Activated CD8-positive, alpha-beta T cell treated with anti-CD3 and anti-CD28 coated beads for 36 hours (primary cell): Measurements from ENCODE around the gene LYRM1. TPM values are rescaled to one million over a fixed set of nuclear protein-coding genes. Genes with fewer than 3 reads are reported as not detected.

Experiments
- ATAC-seq: fragments of 200-7000 bp; cut with Tn5 transposase; one replicate; pipeline ENCODE4 v1.10.0; 2021; ENCODE audit warnings: mild to moderate bottlenecking, moderate library complexity
- CTCF ChIA-PET: fragments of 350-600 bp; sonication (Branson Sonifier 250); formaldehyde crosslinking; loops from one replicate; lab custom pipeline; 2021; ENCODE audit warnings: antibody characterized with exemption; lab: Charles Lee
- POLR2A ChIA-PET: fragments of 350-600 bp; sonication (Branson Sonifier 250); formaldehyde crosslinking; loops from one replicate; lab custom pipeline; 2021; ENCODE audit warnings: antibody characterized with exemption; lab: Charles Lee
- DNase-seq: peaks from one replicate; pipeline ENCODE4 v3.0.0-alpha.2; 2020
- H3K27ac Mint-ChIP-seq: one replicate; pipeline ENCODE4 v1.8.0; 2021; ENCODE audit warnings: mild to moderate bottlenecking, mixed read lengths
- H3K27me3 Mint-ChIP-seq: one replicate; pipeline ENCODE4 v1.8.0; 2021; ENCODE audit warnings: mixed read lengths
- H3K36me3 Mint-ChIP-seq: one replicate; pipeline ENCODE4 v1.8.0; 2021; ENCODE audit warnings: low read depth, mixed read lengths
- H3K4me1 Mint-ChIP-seq: one replicate; pipeline ENCODE4 v1.8.0; 2021; ENCODE audit warnings: low read depth, mixed read lengths
- H3K4me3 Mint-ChIP-seq: one replicate; pipeline ENCODE4 v1.8.0; 2021; ENCODE audit warnings: mild to moderate bottlenecking, moderate library complexity, mixed read lengths
- H3K9me3 Mint-ChIP-seq: one replicate; pipeline ENCODE4 v1.8.0; 2021; ENCODE audit warnings: mixed read lengths
- CTCF ChIP-seq: fragments of 200-600 bp; IDR thresholded peaks from one replicate; pipeline ENCODE4 v1.8.0; 2022; ENCODE audit warnings: antibody characterized with exemption, mild to moderate bottlenecking
- intact Hi-C: fragments of 100-400 bp; cut with micrococcal nuclease; formaldehyde crosslinking; loops from one replicate; pipeline ENCODE4 v1.10.0; 2022
- total RNA-seq, 2 experiments: library from RNA; stranded (reverse); gene quantifications; one replicate each; pipeline ENCODE4 v1.2.3, GENCODE V29; 2021

Gene LYRM1
- total RNA-seq, 2 experiments from 2014 or later = 31.3 to 32.5 TPM

GRCh38 chr16:20887207-20887606 is 13.4 kb upstream of the LYRM1 start:
- H3K4me1 Mint-ChIP-seq = peaks cover 25% of the 10 kb centered on the region
- DNase-seq = no peak
- peaks cover 15% of the 10 kb centered on the region for H3K36me3 Mint-ChIP-seq
- TF ChIP-seq CTCF = no peak
- no peaks in the 10 kb centered on the region for H3K9me3 Mint-ChIP-seq
- no peaks in the 10 kb centered on the region for H3K27me3 Mint-ChIP-seq
- CTCF ChIA-PET = interaction anchor here (1.3 kb wide), 1 partner anchor 10 kb away, joined by 3 read pairs; no protein-coding TSS in a partner anchor
- intact Hi-C loops = no loop called here
- H3K27ac Mint-ChIP-seq = no peak overlapping the region
- no peak for ATAC-seq
- H3K4me3 Mint-ChIP-seq = no peak overlapping the region
- POLR2A ChIA-PET = interaction anchor here (1.6 kb wide), 1 partner anchor 12 kb away, joined by 4 read pairs; no protein-coding TSS in a partner anchor

- H3K4me1 Mint-ChIP-seq = peaks cover 15% of the 10 kb centered on the region
Measured at GRCh38 chr16:20889625-20890275, 10.8 kb upstream of the LYRM1 start.

GRCh38 chr16:20894388-20894787 is 6.2 kb upstream of the LYRM1 start:
- no peak overlapping the region for H3K4me3 Mint-ChIP-seq
- no peak for TF ChIP-seq CTCF
- DNase-seq = no peak
- no peaks in the 10 kb centered on the region for H3K27me3 Mint-ChIP-seq
- ChIA-PET CTCF (no interaction called here), POLR2A (no interaction called here)
- intact Hi-C loops = no loop called here
- peaks cover 27% of the 10 kb centered on the region for H3K4me1 Mint-ChIP-seq
- no peak for ATAC-seq
- H3K36me3 Mint-ChIP-seq = peaks cover 21% of the 10 kb centered on the region
- no peak overlapping the region for H3K27ac Mint-ChIP-seq
- no peaks in the 10 kb centered on the region for H3K9me3 Mint-ChIP-seq

More at GRCh38 chr16:20889625-20890275, 10.8 kb upstream of the LYRM1 start:
- ATAC-seq = no peak
- H3K9me3 Mint-ChIP-seq = no peaks in the 10 kb centered on the region
- no peak overlapping the region for H3K4me3 Mint-ChIP-seq
- peaks cover 9% of the 10 kb centered on the region for H3K36me3 Mint-ChIP-seq
- POLR2A ChIA-PET = no interaction called here
- CTCF ChIA-PET = no interaction called here
- intact Hi-C loops = no loop called here
- no peaks in the 10 kb centered on the region for H3K27me3 Mint-ChIP-seq
- TF ChIP-seq CTCF = no peak
- no peak for DNase-seq
- no peak overlapping the region for H3K27ac Mint-ChIP-seq

- peak overlapping the region; percentile 93 for H3K4me3 Mint-ChIP-seq
Measured at GRCh38 chr16:20897253-20897897, 3.2 kb upstream of the LYRM1 start.

More at GRCh38 chr16:20897253-20897897, 3.2 kb upstream of the LYRM1 start:
- intact Hi-C loops = no loop called here
- ATAC-seq = no peak
- no peaks in the 10 kb centered on the region for H3K27me3 Mint-ChIP-seq
- peaks cover 35% of the 10 kb centered on the region for H3K36me3 Mint-ChIP-seq
- CTCF ChIA-PET = interaction anchor here (1.5 to 3.6 kb wide), 3 partner anchors 10 to 48 kb away, joined by 3 to 25 read pairs (median 9); no protein-coding TSS in a partner anchor
- peak overlapping the region; percentile 18 for H3K27ac Mint-ChIP-seq
- POLR2A ChIA-PET = no interaction called here
- H3K9me3 Mint-ChIP-seq = no peaks in the 10 kb centered on the region
- DNase-seq = no peak
- peaks cover 40% of the 10 kb centered on the region for H3K4me1 Mint-ChIP-seq
- TF ChIP-seq CTCF = no peak
